ENCODE data around the gene CFAP299.
"Not testable (repeated sequence)": the region's sequence is repeated elsewhere in the genome, so short reads cannot be mapped to it uniquely, and the experiment has no call there.

CFAP299 gene

DNA sequence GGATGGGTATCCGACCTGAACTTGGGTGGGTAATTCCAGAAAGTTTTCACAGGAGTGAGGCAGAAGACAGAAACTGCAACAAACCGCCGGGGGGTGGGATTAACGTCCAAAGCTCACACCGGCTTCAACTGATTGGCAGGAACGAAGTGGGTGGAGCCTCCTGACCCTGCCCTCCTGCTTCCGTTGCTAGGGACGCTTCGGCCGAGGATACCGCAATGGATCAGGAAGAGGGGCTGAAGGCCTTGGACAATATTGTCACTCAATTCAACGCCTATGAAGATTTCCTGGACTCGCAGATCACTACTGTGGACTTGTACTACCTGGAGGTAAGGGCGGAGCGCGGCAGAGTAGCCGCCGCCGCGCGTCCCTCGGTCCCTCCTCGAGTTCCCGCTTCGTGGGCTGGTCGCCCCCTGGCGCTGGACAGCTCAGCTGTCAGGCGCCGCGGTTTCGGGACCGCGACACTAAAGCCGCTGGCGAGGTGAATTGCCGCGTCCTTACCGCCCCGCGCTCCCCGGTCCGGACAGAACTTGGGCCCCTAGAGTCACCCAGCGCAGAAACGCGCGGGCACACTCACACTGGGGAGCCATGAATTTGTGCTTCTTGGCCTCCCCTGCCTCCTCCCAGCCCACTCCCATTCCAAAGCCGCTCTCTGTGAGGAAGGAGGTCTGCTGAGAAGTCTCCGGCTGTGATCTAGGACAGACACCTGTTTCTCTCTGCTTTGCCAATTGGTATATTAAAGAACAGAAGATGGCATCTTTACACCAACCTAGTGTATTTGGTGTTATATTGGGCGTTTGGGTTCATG, at the start of gene CFAP299:
CFAP299 (plus strand) TSS at position 177 of the 805 bp plus-strand sequence.
- intact Hi-C loops (cut with DNase I): no loop called here
- DNase-seq: peak in 41 of 42 donors; percentile 21 to 74 (median 52)

DNA sequence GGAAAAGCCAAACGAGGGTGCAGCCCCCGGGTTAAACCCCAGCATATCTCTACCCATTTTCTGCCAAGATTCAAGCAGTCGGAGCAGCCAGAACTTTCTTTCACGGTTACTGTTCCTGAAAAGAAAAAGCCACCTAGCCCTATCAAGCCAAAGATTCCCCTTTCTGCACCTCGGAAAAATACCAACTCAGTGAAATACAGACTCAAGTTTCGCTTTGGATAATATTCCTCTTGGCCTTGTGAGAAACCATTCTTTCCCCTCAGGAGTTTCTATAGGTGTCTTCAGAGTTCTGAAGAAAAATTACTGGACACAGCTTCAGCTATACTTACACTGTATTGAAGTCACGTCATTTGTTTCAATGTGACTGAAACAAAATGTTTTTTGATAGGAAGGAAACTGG, 49.1 kb upstream of the CFAP299 start:
- DNase-seq: no peak
- intact Hi-C loops (cut with DNase I): no loop called here

DNA sequence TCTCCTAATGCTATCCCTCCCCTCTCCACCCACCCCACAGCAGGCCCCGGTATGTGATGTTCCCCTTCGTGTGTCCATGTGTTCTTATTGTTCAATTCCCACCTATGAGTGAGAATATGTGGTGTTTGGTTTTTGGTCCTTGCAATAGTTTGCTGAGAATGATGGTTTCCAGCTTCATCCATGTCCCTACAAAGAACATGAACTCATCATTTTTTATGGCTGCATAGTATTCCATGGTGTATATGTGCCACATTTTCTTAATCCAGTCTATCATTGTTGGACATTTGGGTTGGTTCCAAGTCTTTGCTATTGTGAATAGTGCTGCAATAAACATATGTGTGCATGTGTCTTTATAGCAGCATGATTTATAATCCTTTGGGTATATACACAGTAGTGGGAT, 44.9 kb upstream of the CFAP299 start:
- intact Hi-C loops (cut with DNase I); DNase-seq: not testable (repeated sequence)

DNA sequence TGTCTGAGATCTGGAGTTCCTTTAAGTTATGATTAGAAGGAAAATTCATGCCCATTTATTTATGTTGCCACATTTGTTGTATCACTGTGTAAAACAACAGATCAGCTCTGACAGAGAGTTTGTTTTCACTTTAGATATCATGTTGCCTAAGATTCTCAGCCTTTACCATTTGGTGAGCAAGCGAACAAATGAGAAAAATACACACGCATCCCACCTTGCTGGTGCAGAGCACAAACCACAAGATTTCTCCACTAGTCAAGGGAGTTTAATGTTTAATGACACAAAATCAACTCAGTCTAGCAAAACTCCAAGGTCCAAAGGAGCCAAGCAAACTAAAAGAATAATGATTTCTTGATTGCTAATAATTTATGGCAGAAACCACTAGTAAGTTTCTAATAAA, 41.3 kb upstream of the CFAP299 start:
- no peak for DNase-seq
- intact Hi-C loops (cut with DNase I): no loop called here

DNA sequence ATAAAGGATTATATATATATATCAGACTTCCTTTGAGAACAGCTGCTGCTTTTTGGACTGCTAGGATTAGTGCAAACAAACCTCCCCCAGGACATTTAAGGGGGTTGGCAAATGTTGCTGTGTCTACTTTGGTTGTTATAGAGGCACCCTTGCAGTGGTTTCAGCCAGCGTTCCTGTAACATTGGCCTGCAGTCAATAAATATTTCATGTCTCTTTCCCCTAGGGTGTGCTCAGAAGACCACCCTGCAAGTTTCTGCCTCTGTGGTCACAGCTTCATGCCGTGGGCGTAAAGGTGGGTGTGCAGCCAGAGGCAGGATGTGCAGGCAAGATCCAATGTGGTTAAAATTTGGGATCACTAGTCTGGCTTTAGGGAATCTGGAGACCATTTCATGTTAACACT, 40.2 kb upstream of the CFAP299 start:
- DNase-seq: no peak

DNA sequence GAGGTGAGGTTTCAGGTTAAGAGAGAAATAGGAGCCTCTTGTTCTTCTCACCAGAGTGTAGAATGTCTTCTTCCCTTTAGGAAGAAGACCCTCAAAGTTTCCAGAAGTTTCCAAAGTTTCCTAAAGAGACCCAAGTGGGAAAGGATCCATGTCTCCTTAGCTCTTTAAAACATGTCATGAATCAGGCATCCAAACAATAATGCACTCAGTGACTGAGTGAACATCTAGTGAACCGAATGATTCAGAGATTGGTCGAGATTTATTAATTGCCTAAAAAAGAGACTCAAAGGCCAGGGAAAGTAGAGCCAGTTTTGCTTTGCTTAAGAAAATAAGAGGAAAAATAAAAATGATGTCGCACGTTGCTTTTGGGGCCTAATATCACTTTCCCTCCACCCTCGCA, 39.7 kb upstream of the CFAP299 start:
- intact Hi-C loops (cut with DNase I): no loop called here
- no peak for DNase-seq

More for the DNA sequence above, 40.2 kb upstream of the CFAP299 start:
- intact Hi-C loops (cut with DNase I): no loop called here

DNA sequence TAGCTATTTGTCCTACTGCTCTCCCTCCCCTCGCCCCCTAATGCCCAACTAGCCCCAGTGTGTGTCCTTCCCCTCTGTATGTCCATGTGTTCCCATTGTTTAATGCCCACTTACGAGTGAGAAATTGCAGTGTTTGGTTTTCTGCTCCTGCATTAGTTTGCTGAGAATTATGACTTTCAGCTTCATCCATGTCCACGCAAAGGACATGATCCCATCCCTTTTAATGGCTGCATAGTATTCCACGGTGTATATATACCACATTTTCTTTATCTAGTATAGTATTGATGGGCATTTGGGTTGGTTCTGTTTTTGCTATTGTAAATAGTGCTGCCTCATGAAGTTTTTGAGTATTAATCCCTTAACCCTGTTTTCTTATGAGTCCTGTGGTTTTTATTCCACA, 33.6 kb upstream of the CFAP299 start:
- intact Hi-C loops (cut with DNase I): no loop called here
- DNase-seq: no peak

DNA sequence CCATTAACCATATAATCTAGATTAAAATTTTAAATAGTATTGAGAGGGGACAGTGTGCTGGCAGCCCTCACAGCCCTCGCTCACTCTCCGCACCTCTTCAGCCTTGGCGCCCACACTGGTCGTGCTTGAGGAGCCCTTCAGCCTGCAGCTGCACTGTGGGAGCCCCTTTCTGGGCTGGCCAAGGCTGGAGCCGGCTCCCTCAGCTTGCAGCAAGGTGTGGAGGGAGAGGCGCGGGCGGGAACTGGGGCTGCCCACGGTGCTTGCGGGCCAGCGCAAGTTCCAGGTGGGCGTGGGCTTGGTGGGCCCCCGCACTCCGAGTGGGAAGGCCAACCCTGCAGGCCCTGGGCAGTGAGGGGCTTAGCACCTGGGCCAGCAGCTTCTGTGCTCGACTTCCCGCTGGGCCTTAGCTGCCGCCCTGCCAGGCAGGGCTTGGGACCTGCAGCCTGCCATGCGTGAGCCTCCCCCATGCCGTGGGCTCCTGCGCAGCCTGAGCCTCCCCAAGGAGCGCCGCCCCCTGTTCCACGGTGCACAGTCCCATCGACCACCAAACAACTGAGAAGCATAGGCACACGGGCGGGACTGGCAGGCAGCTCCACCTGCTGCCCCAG, 32.8 kb upstream of the CFAP299 start:
- DNase-seq: no peak
- intact Hi-C loops (cut with DNase I): no loop called here

DNA sequence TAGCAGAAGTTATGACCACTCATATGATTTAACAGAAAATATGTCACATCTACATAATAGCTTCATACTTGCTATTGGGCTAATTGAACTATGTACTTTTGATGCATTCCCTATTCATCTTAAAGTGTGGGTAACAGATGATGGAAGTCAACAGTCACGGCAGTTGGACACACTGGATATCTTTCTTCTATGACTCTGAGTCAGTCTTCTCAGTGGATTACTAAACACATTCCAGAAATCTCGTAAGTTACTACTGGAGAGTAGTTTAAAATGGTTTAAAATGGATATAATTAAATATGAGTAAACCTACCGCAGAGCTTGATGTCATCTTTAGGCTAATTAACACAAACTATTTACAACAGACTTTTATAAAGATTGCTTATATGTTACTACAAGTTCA, 30.1 kb upstream of the CFAP299 start:
- intact Hi-C loops (cut with DNase I): no loop called here
- DNase-seq: no peak

DNA sequence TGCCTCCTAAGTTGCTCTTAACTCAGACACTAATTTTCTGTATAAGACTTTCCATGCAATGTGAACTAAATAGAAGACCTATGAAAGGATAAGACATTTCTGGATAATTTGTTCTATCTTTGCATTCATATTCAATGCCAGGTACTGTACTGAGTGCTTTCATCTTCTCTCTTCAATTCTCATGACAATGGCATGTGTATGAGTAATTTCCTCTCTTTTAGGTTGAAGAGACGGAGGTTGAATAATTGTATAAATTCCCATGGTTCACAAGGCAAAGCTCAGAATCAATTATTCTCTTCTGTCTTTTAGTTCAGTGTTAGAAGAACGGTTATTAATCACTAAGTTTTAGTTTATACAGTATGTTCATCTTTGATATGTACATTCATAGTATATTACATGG, 29.3 kb upstream of the CFAP299 start:
- intact Hi-C loops (cut with DNase I): no loop called here
- no peak for DNase-seq

DNA sequence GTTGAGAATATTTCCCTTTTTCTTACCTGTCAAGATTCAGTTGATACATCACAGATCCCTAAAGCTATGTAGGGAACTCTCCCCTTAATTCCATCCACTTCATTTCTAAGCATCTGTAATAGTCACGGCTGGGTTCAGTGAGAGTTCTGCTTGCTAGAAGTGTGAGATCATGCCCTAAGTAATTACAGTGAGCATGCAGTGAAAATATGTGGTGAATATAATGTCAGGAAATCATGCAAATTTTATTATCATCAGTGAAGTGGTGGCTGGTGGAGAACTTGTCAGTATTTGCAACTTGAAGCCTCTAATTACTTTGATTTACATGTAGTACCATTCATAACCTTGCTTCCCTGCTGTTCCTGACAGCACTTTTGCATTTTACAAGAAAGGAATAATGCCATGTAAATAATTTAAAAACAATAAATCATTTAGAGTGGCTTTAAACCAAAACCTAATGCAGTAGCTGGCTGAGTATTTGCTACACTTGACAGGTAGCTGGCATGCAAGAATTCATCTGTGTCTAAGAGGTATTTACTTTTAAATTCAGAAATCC, 28.3 kb upstream of the CFAP299 start:
- intact Hi-C loops (cut with DNase I): no loop called here
- DNase-seq: no peak

DNA sequence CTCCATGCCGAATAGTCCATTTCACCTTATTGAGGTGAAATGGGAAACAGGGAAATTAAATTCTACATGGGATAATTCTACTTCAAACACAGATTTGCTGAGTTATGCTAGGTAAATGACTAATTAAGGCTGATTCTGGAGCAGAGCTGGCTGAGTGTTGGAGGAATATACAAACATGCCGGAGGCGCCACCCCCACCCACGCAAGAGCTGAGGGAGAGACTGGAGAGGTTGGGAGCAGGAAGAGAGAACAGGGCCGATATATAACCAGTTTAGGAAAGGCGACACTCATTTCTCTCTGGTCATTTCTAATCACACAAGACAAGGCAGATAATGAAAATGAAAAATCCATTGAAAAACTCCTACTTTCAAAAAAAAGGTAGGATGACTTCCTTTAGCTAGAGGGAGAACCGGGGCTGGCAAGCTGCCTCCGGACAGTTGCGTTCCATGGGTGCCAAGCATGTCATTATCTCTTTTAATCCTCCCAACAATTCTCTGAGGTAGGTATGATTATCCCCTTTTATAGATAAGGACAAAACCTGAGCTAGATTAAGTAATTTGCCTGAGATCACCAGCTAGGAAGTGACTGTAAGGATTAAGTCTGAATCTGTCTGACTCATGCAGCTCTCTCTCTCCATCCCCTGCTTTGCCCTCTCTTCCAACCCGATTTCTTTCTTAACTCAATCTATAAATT, 27.6 kb upstream of the CFAP299 start:
- intact Hi-C loops (cut with DNase I): no loop called here
- DNase-seq: peak in 4 of 42 donors; percentile 2 to 16 (median 6)

DNA sequence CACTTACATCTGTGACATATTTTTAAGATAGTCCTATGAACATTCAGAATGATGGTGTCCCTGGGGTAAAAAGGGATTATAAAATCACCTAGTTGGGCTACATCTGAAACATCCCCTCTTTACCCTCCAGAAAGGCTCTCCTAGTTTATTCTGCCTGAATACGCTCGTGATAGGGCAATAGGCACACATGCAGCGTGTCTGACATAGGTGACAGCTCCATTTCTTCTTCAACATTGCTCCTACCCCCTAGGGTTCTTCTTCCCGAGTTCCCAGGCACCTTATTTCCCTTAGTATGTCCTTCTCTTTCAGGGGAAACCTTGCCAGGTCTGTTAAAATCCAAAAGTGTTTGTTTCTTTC, 27.1 kb upstream of the CFAP299 start:
- intact Hi-C loops (cut with DNase I): no loop called here
- no peak for DNase-seq

DNA sequence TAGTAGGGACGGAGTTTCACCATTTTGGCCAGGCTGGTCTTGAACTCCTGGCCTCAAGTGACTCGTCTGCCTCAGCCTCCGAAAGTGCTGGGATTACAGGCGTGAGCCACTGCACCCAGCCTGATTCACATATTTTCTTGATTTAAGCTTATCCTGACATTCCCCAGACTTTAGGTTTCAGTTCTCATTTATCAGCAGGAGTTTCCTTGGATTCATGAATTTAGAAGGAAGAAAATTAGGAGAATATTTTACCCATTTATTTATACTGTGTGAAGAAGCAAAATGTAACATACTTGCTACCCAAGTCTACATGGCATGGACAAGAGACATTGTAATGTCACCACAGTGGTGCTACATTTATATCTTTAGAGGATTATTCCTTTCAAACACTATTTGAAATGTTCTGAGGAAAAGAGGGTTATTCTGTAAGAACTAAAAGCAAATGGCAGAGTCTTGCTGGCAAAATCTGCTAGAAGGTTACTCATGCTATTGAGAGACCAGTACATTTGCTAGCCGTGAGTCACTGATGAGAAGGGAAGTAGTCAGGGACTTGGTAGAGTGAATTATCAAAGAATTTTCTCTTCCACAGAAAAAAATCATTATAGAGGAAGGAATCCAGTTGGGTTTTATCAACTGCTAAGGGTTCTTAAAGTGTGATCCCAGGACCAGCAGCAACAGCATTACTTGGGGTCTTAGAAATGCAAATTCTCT, 26.1 kb upstream of the CFAP299 start:
- intact Hi-C loops (cut with DNase I): no loop called here
- no peak for DNase-seq

DNA sequence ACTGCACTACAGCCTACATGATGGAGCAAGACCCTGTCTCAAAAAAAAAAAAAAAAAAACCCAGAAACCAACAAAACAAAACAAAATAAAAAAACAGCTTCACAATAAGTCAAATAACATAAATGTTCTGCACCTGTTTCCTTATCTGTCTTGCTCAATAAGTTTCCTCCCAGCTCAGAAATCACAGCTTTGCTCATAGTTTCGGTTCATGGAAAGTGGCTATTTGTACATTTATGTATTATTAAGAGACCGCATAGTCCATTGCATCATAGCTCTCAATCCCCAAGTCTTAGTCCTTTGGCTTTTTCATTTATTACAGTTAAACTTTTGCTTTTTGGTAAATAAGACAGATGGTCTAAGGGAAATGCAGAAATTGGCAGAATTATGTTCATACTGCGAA, 24.4 kb upstream of the CFAP299 start:
- DNase-seq: no peak
- intact Hi-C loops (cut with DNase I): no loop called here

DNA sequence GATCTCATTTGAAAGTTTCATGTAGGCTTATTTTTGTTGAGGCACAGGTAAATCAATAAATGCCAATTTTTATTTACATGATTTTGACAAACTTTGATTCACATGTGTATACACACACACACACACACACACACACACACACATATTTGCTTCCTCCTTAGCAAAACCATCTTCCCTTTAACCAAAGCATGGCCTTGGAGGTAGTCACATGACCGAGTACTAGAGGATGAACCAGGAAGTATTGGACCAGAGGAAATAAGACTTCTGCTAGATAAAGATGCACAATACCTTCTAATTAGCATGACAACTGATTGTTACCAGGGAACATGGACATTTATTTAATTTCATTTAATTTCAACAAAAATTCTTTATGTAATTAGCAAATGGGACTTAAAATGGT, 23.4 kb upstream of the CFAP299 start:
- no peak for DNase-seq
- intact Hi-C loops (cut with DNase I): no loop called here

DNA sequence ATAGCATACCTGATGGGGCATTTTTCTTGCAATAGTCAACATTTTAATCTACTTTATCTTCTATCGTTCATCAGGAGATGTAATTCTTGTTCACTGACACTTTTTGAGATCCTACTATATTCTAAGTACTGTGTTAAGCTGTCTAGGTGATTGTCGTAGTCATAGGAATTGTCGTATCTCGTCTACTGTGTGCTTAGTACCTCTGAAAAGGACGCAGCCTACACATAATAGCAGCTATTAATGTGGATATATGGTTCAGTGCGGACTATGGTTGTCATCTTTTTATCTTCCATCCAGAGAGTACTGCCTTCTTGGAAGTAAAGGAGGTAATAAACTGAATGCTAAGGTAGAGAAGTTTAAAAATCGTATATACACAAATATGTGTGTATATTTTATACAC, 21.9 kb upstream of the CFAP299 start:
- intact Hi-C loops (cut with DNase I): no loop called here
- no peak for DNase-seq

DNA sequence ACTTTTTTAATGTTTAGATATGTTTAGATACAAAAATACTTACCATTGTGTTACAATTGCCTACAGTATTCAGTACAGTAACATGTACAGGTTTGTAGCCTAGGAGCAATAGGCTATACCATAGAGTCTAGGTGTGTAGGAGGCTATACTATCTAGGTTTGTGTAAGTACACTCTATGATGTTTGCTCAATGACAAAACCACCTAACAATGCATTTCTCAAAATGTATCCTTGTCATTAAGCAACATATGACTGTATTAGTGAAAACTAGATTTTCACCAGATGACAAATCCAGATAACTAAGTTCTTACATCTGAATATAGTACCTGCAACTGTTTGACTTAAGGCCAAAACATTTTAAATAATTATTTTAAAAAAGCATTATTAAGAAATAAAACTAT, 19.7 kb upstream of the CFAP299 start:
- intact Hi-C loops (cut with DNase I); DNase-seq: not testable (repeated sequence)

DNA sequence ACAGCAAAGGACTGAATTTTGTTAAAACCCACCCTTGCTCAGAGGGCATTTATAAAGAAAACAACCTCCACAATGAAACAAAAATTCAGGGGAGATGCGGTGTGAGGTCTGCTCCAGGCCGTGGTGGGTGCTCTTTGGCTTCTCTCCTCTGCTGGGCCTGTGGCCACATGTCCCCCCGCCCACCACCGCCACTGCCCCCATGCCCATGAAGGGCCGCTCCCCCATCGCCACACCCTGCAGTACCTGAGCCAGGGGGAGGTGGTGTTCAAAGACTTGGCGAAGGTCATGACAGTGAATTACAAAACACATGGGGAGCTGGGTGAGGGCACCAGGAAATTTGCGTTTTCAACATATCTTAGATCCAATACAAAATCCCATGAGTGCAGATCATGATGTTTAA, 14.2 kb upstream of the CFAP299 start:
- no peak for DNase-seq
- intact Hi-C loops (cut with DNase I): no loop called here

DNA sequence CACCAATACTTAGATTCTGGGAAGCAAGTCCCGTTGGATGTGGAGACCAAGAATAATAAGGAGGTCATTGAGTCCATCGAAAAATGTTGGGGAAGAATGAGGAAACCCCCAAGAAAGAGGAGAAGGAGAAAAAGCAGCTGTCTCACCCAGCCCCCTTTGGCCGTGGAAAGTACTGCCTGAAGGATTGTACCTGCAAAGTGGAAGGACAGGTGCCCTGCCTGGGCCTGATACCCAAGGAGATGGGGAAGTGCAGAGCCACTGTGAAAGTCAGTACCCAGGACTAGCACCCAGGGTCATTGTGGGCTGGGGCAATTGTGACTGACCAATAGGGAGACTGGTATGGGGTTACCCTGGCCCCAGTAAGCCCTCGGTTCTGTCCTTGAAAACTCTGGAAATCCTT, 13.8 kb upstream of the CFAP299 start:
- no peak for DNase-seq
- intact Hi-C loops (cut with DNase I): no loop called here

Data from head of caudate nucleus (tissue), 42 donors.